Kidney (tissue), 14 donors: ENCODE data around the gene PLXNB3. TPM values are rescaled to one million over a fixed set of nuclear protein-coding genes. Genes with fewer than 3 reads are reported as not detected.

Experiments used
- DNase-seq, 5 donors: peaks; one replicate each; pipeline ENCODE4 v3.0.0-alpha.2; 2013 to 2020
- FAIRE-seq: peaks from 2 replicates; lab custom pipeline; 2012; peaks lifted over from hg19 to GRCh38; lab: Jason Lieb, UNC
- H3K27ac ChIP-seq, 2 donors: one replicate each; pipeline ENCODE4 v1.7.0; 2013; ENCODE audit warnings: low read depth in 2 of 2, low read length in 2 of 2, inconsistent platforms in 1 of 2
- H3K27me3 ChIP-seq: one replicate; pipeline ENCODE4 v1.7.1; 2013; ENCODE audit warnings: low read length, inconsistent platforms; ENCODE audit not compliant: control insufficient read depth, insufficient read depth
- H3K36me3 ChIP-seq, 3 donors: one replicate each; pipeline versions ENCODE4 v1.7.0 to v1.7.1; 2013; ENCODE audit warnings: low read length in 3 of 3, control low read depth in 1 of 3, inconsistent platforms in 1 of 3; ENCODE audit not compliant: insufficient read depth in 3 of 3, control insufficient read depth in 2 of 3
- H3K4me1 ChIP-seq, 3 donors: one replicate each; pipeline versions ENCODE4 v1.7.0 to v1.7.1; 2013; ENCODE audit warnings: low read length in 3 of 3, inconsistent platforms in 1 of 3, low read depth in 1 of 3; ENCODE audit not compliant: control insufficient read depth in 2 of 3, insufficient read depth in 2 of 3
- H3K4me3 ChIP-seq, 3 donors: one replicate each; pipeline versions ENCODE4 v1.7.0 to v1.8.1; 2013; ENCODE audit warnings: low read length in 3 of 3, control low read depth in 1 of 3, inconsistent platforms in 1 of 3
- H3K9ac ChIP-seq, 3 donors: one replicate each; pipeline versions ENCODE4 v1.7.0 to v1.7.1; 2013; ENCODE audit warnings: low read length in 3 of 3, control low read depth in 1 of 3, inconsistent platforms in 1 of 3
- H3K9me3 ChIP-seq, 3 donors: one replicate each; pipeline versions ENCODE4 v1.7.0 to v1.7.1; 2013; ENCODE audit warnings: low read length in 3 of 3, control low read depth in 1 of 3, inconsistent platforms in 1 of 3; ENCODE audit not compliant: control insufficient read depth in 2 of 3, insufficient read depth in 1 of 3
- CTCF ChIP-seq: IDR thresholded peaks from 3 replicates; pipeline ENCODE4 v1.5.1; 2012; ENCODE audit warnings: mild to moderate bottlenecking, moderate library complexity, borderline replicate concordance; ENCODE audit not compliant: insufficient read depth; ENCODE audit errors: extremely low read depth
- intact Hi-C: fragments of 100-400 bp; cut with DNase I; formaldehyde crosslinking; loops from one replicate; pipeline ENCODE4 v1.11.1; 2022
- polyA plus RNA-seq: library from polyadenylated mRNA; stranded (reverse); fragments of 350-450 nt; fragmentation: Illumina TruSeq; extraction: RNeasy Lipid Tissue Mini Kit (QIAGEN cat#74804); gene quantifications from one replicate; pipeline ENCODE4 v1.2.3, GENCODE V29; 2014; ENCODE audit warnings: low read depth, low replicate concordance; ENCODE audit not compliant: insufficient read depth
- total RNA-seq: library from RNA; stranded (reverse); fragmentation: NEBNext Ultra II Directional; extraction: Animal tissue kit (Norgen Biotek cat#: 25700); gene quantifications from one replicate; pipeline ENCODE4 v1.2.1, GENCODE V29; 2021
- donor health status: control.
- donor health status: control.
- donor health status: control.
- donor health status: control.
- donor health status: control.
- donor health status: DM: yes; HTN: yes; CAD: no.
- donor health status: Normal renal cell carcinoma (clear cell type).

PLXNB3 gene
- total and polyA plus RNA-seq, 2 donors from 2014 or later = 2.2 to 5.6 TPM

GRCh38 chrX:153821066-153821465, 57.0 kb downstream of the PLXNB3 start:
- Histone ChIP-seq H3K4me1 (no peaks in the 10 kb centered on the region), H3K4me3 (no peak overlapping the region), H3K27ac (no peak overlapping the region), H3K36me3 (no peaks in the 10 kb centered on the region), H3K27me3 (no peaks in the 10 kb centered on the region), H3K9ac (no peak overlapping the region), H3K9me3 (no peaks in the 10 kb centered on the region)
- DNase-seq (no peak), FAIRE-seq (no peak)
- intact Hi-C loops = no loop called here
- no peak for TF ChIP-seq CTCF

- no peak overlapping the region for H3K9ac ChIP-seq
- H3K9me3 ChIP-seq = no peaks in the 10 kb centered on the region
- no peak overlapping the region for H3K27ac ChIP-seq
- no peak for FAIRE-seq
- no peak overlapping the region for H3K4me3 ChIP-seq
- no peaks in the 10 kb centered on the region for H3K36me3 ChIP-seq
- no peak for DNase-seq
- no peaks in the 10 kb centered on the region for H3K4me1 ChIP-seq
- H3K27me3 ChIP-seq = no peaks in the 10 kb centered on the region
- no peak for TF ChIP-seq CTCF
- intact Hi-C loops = no loop called here
Measured at GRCh38 chrX:153824348-153824747, 60.3 kb downstream of the PLXNB3 start.

GRCh38 chrX:153825042-153825441, 61.0 kb downstream of the PLXNB3 start:
- no peaks in the 10 kb centered on the region for H3K36me3 ChIP-seq
- no peak for DNase-seq
- H3K4me1 ChIP-seq = no peaks in the 10 kb centered on the region
- H3K9ac ChIP-seq = no peak overlapping the region
- TF ChIP-seq CTCF = no peak
- intact Hi-C loops = no loop called here
- H3K27ac ChIP-seq = no peak overlapping the region
- H3K27me3 ChIP-seq = no peaks in the 10 kb centered on the region
- FAIRE-seq = no peak
- no peak overlapping the region for H3K4me3 ChIP-seq
- no peaks in the 10 kb centered on the region for H3K9me3 ChIP-seq

Other genes with a start within 250 kb of the PLXNB3 start
- gene ATP2B3, start 246.6 kb upstream of the PLXNB3 start, total RNA-seq = not detected
- 0.37 TPM for gene ATP2B3, start 246.6 kb upstream of the PLXNB3 start, polyA plus RNA-seq
- 14.6 TPM for gene CCNQ, start 165.1 kb upstream of the PLXNB3 start, total RNA-seq
- 35.4 TPM for gene CCNQ, start 165.1 kb upstream of the PLXNB3 start, polyA plus RNA-seq
- 4.7 TPM for gene DUSP9, start 117.0 kb upstream of the PLXNB3 start, total RNA-seq
- gene DUSP9, start 117.0 kb upstream of the PLXNB3 start, polyA plus RNA-seq = 81.4 TPM
- 1.5 TPM for gene PNCK, start 90.4 kb upstream of the PLXNB3 start, total RNA-seq
- 5.5 TPM for gene PNCK, start 90.4 kb upstream of the PLXNB3 start, polyA plus RNA-seq
- gene SLC6A8, start 76.3 kb upstream of the PLXNB3 start, total RNA-seq = 110 TPM
- gene SLC6A8, start 76.3 kb upstream of the PLXNB3 start, polyA plus RNA-seq = 79.7 TPM
- gene BCAP31, start 39.9 kb upstream of the PLXNB3 start, total RNA-seq = 218 TPM
- 246 TPM for gene BCAP31, start 39.9 kb upstream of the PLXNB3 start, polyA plus RNA-seq
- gene ABCD1, start 39.4 kb upstream of the PLXNB3 start, total RNA-seq = 13.7 TPM
- gene ABCD1, start 39.4 kb upstream of the PLXNB3 start, polyA plus RNA-seq = 5.2 TPM
- gene SRPK3, start 16.8 kb downstream of the PLXNB3 start, total RNA-seq = 1.1 TPM
- 0.58 TPM for gene SRPK3, start 16.8 kb downstream of the PLXNB3 start, polyA plus RNA-seq
- 62.1 TPM for gene IDH3G, start 30.1 kb downstream of the PLXNB3 start, total RNA-seq
- gene IDH3G, start 30.1 kb downstream of the PLXNB3 start, polyA plus RNA-seq = 100 TPM
- 226 TPM for gene SSR4, start 30.4 kb downstream of the PLXNB3 start, total RNA-seq
- 473 TPM for gene SSR4, start 30.4 kb downstream of the PLXNB3 start, polyA plus RNA-seq
- 7.0 TPM for gene PDZD4, start 66.3 kb downstream of the PLXNB3 start, total RNA-seq
- gene PDZD4, start 66.3 kb downstream of the PLXNB3 start, polyA plus RNA-seq = 4.7 TPM
- gene L1CAM, start 121.9 kb downstream of the PLXNB3 start, total RNA-seq = 71.9 TPM
- gene L1CAM, start 121.9 kb downstream of the PLXNB3 start, polyA plus RNA-seq = 26.1 TPM
- gene AVPR2, start 140.4 kb downstream of the PLXNB3 start, total RNA-seq = 2.3 TPM
- gene AVPR2, start 140.4 kb downstream of the PLXNB3 start, polyA plus RNA-seq = 22.1 TPM
- 73.0 TPM for gene ARHGAP4, start 162.0 kb downstream of the PLXNB3 start, total RNA-seq
- gene ARHGAP4, start 162.0 kb downstream of the PLXNB3 start, polyA plus RNA-seq = 38.3 TPM
- 79.3 TPM for gene NAA10, start 170.8 kb downstream of the PLXNB3 start, total RNA-seq
- 120 TPM for gene NAA10, start 170.8 kb downstream of the PLXNB3 start, polyA plus RNA-seq
- 22.9 TPM for gene RENBP, start 180.4 kb downstream of the PLXNB3 start, total RNA-seq
- gene RENBP, start 180.4 kb downstream of the PLXNB3 start, polyA plus RNA-seq = 78.2 TPM
- 54.6 TPM for gene HCFC1, start 207.6 kb downstream of the PLXNB3 start, total RNA-seq
- gene HCFC1, start 207.6 kb downstream of the PLXNB3 start, polyA plus RNA-seq = 13.5 TPM
- gene TMEM187, start 208.5 kb downstream of the PLXNB3 start, total RNA-seq = 9.6 TPM
- 12.4 TPM for gene TMEM187, start 208.5 kb downstream of the PLXNB3 start, polyA plus RNA-seq